Measurements from ENCODE around the gene DTWD2. TPM values are rescaled to one million over a fixed set of nuclear protein-coding genes. Genes with fewer than 3 reads are reported as not detected.

DTWD2 gene
- total RNA-seq: 22.2 TPM
- 1.6 TPM for polyA plus RNA-seq

GRCh38 chr5:118987988-118988865 lies at the start of gene DTWD2:
Gene DTWD2 (minus strand): TSS chr5:118988547. CDS start chr5:118988511, 36 bp downstream.
- H3K27ac ChIP-seq (ENCODE audit: low read depth): peak within 1 kb of the TSS; percentile 94
- peak; percentile 77 for DNase-seq (ENCODE audit: extremely low spot score)
- H3K4me3 ChIP-seq (ENCODE audit: low read depth, low read length): peak within 1 kb of the TSS; percentile 65
- H3K4me1 ChIP-seq (ENCODE audit: insufficient read depth): no peaks in the 10 kb centered on the region
- no peaks in the 10 kb centered on the region for H3K36me3 ChIP-seq (ENCODE audit: insufficient read depth)
- WGBS: under 1% methylated on average over 74 of the region's 74 CpGs

GRCh38 chr5:119037496-119038215 lies 49.3 kb upstream of the DTWD2 start:
- no peaks in the 10 kb centered on the region for H3K36me3 ChIP-seq (ENCODE audit: insufficient read depth)
- 87% methylated on average over 16 of the region's 16 CpGs for WGBS
- no peaks in the 10 kb centered on the region for H3K4me1 ChIP-seq (ENCODE audit: insufficient read depth)
- no peak overlapping the region for H3K4me3 ChIP-seq (ENCODE audit: low read depth, low read length)
- peak; percentile 13 for DNase-seq (ENCODE audit: extremely low spot score)
- H3K27ac ChIP-seq (ENCODE audit: low read depth): no peak overlapping the region

- 88% methylated on average over 8 of the region's 8 CpGs for WGBS
- no peak overlapping the region for H3K4me3 ChIP-seq (ENCODE audit: low read depth, low read length)
- H3K27ac ChIP-seq (ENCODE audit: low read depth): no peak overlapping the region
- H3K4me1 ChIP-seq (ENCODE audit: insufficient read depth): no peaks in the 10 kb centered on the region
- no peak for DNase-seq (ENCODE audit: extremely low spot score)
- no peaks in the 10 kb centered on the region for H3K36me3 ChIP-seq (ENCODE audit: insufficient read depth)
Measured at GRCh38 chr5:119036101-119036762, 47.9 kb upstream of the DTWD2 start.

- no peak overlapping the region for H3K27ac ChIP-seq (ENCODE audit: low read depth)
- H3K36me3 ChIP-seq (ENCODE audit: insufficient read depth): no peaks in the 10 kb centered on the region
- WGBS: 84% methylated on average over 3 of the region's 3 CpGs
- H3K4me3 ChIP-seq (ENCODE audit: low read depth, low read length): no peak overlapping the region
- no peak for DNase-seq (ENCODE audit: extremely low spot score)
- no peaks in the 10 kb centered on the region for H3K4me1 ChIP-seq (ENCODE audit: insufficient read depth)
Measured at GRCh38 chr5:119033135-119033534, 44.8 kb upstream of the DTWD2 start.

- 72% methylated on average over 3 of the region's 3 CpGs for WGBS
- Histone ChIP-seq H3K4me1 (ENCODE audit: insufficient read depth) (no peaks in the 10 kb centered on the region), H3K36me3 (ENCODE audit: insufficient read depth) (no peaks in the 10 kb centered on the region), H3K27ac (ENCODE audit: low read depth) (no peak overlapping the region), H3K4me3 (ENCODE audit: low read depth, low read length) (no peak overlapping the region)
- DNase-seq (ENCODE audit: extremely low spot score): no peak
Measured at GRCh38 chr5:119032656-119033055, 44.3 kb upstream of the DTWD2 start.

GRCh38 chr5:119031905-119032304 lies 43.6 kb upstream of the DTWD2 start:
- no peaks in the 10 kb centered on the region for H3K36me3 ChIP-seq (ENCODE audit: insufficient read depth)
- 83% methylated on average over 4 of the region's 4 CpGs for WGBS
- no peaks in the 10 kb centered on the region for H3K4me1 ChIP-seq (ENCODE audit: insufficient read depth)
- no peak for DNase-seq (ENCODE audit: extremely low spot score)
- no peak overlapping the region for H3K4me3 ChIP-seq (ENCODE audit: low read depth, low read length)
- H3K27ac ChIP-seq (ENCODE audit: low read depth): no peak overlapping the region

- H3K4me1 ChIP-seq (ENCODE audit: insufficient read depth): no peaks in the 10 kb centered on the region
- WGBS: 80% methylated on average over 5 of the region's 5 CpGs
- no peak overlapping the region for H3K4me3 ChIP-seq (ENCODE audit: low read depth, low read length)
- H3K27ac ChIP-seq (ENCODE audit: low read depth): no peak overlapping the region
- DNase-seq (ENCODE audit: extremely low spot score): no peak
- no peaks in the 10 kb centered on the region for H3K36me3 ChIP-seq (ENCODE audit: insufficient read depth)
Measured at GRCh38 chr5:119031011-119031886, 42.9 kb upstream of the DTWD2 start.

- Histone ChIP-seq H3K4me3 (ENCODE audit: low read depth, low read length) (no peak overlapping the region), H3K27ac (ENCODE audit: low read depth) (no peak overlapping the region), H3K36me3 (ENCODE audit: insufficient read depth) (no peaks in the 10 kb centered on the region), H3K4me1 (ENCODE audit: insufficient read depth) (no peaks in the 10 kb centered on the region)
- WGBS: 76% methylated on average over 5 of the region's 5 CpGs
- DNase-seq (ENCODE audit: extremely low spot score): no peak
Measured at GRCh38 chr5:119028575-119028974, 40.2 kb upstream of the DTWD2 start.

GRCh38 chr5:119022773-119023172 lies 34.4 kb upstream of the DTWD2 start:
- Histone ChIP-seq H3K27ac (ENCODE audit: low read depth) (no peak overlapping the region), H3K36me3 (ENCODE audit: insufficient read depth) (no peaks in the 10 kb centered on the region), H3K4me1 (ENCODE audit: insufficient read depth) (no peaks in the 10 kb centered on the region), H3K4me3 (ENCODE audit: low read depth, low read length) (no peak overlapping the region)
- WGBS: 36% methylated on average over 1 of the region's 1 CpG
- DNase-seq (ENCODE audit: extremely low spot score): no peak

GRCh38 chr5:119022017-119022745 lies 33.8 kb upstream of the DTWD2 start:
- no peak overlapping the region for H3K4me3 ChIP-seq (ENCODE audit: low read depth, low read length)
- peak; percentile 5 for DNase-seq (ENCODE audit: extremely low spot score)
- no peak overlapping the region for H3K27ac ChIP-seq (ENCODE audit: low read depth)

GRCh38 chr5:119021149-119021732 lies 32.9 kb upstream of the DTWD2 start:
- Histone ChIP-seq H3K36me3 (ENCODE audit: insufficient read depth) (no peaks in the 10 kb centered on the region), H3K4me1 (ENCODE audit: insufficient read depth) (no peaks in the 10 kb centered on the region), H3K4me3 (ENCODE audit: low read depth, low read length) (no peak overlapping the region), H3K27ac (ENCODE audit: low read depth) (no peak overlapping the region)
- no peak for DNase-seq (ENCODE audit: extremely low spot score)
- 91% methylated on average over 3 of the region's 3 CpGs for WGBS

More at GRCh38 chr5:119022017-119022745, 33.8 kb upstream of the DTWD2 start:
- Histone ChIP-seq H3K4me1 (ENCODE audit: insufficient read depth) (no peaks in the 10 kb centered on the region), H3K36me3 (ENCODE audit: insufficient read depth) (no peaks in the 10 kb centered on the region)
- 51% methylated on average over 5 of the region's 5 CpGs for WGBS

- DNase-seq (ENCODE audit: extremely low spot score): no peak
- WGBS: 73% methylated on average over 7 of the region's 7 CpGs
- Histone ChIP-seq H3K27ac (ENCODE audit: low read depth) (no peak overlapping the region), H3K4me3 (ENCODE audit: low read depth, low read length) (no peak overlapping the region), H3K36me3 (ENCODE audit: insufficient read depth) (no peaks in the 10 kb centered on the region), H3K4me1 (ENCODE audit: insufficient read depth) (no peaks in the 10 kb centered on the region)
Measured at GRCh38 chr5:119019949-119020348, 31.6 kb upstream of the DTWD2 start.
